Measurements from ENCODE around the gene R3HCC1L.

The R3HCC1L gene

GRCh38 chr10:98260350-98260749 is 125.9 kb downstream of the R3HCC1L start:
- Histone ChIP-seq H3K36me3 (ENCODE audit: insufficient read depth, low read length) (no peaks in the 10 kb centered on the region), H4K20me1 (ENCODE audit: insufficient read depth, low read length, poor library complexity, severe bottlenecking) (no peaks in the 10 kb centered on the region), H3K4me2 (ENCODE audit: low read depth, low read length, poor library complexity, severe bottlenecking) (no peak overlapping the region), H3F3A (ENCODE audit: low read depth) (no peaks in the 10 kb centered on the region), H3K9me2 (replicated peaks; ENCODE audit: low read depth, low read length) (no peaks in the 10 kb centered on the region), H3K4me3 (ENCODE audit: low read length, poor library complexity, severe bottlenecking) (no peak overlapping the region), H3K27me3 (ENCODE audit: insufficient read depth, low read length, poor library complexity, severe bottlenecking) (no peaks in the 10 kb centered on the region), H3K4me1 (ENCODE audit: insufficient read depth, low read length, poor library complexity, severe bottlenecking) (peaks cover 11% of the 10 kb centered on the region), H2AFZ (ENCODE audit: low read length) (no peak overlapping the region), H3K9me3 (ENCODE audit: insufficient read depth, low read depth, low read length) (no peaks in the 10 kb centered on the region), H3K9ac (ENCODE audit: low read depth, low read length, poor library complexity, severe bottlenecking) (no peak overlapping the region), H3K79me2 (ENCODE audit: insufficient read depth, low read length) (no peaks in the 10 kb centered on the region)
- TF ChIP-seq EZH2phosphoT487 (IDR thresholded peaks at IDR 0.05; ENCODE audit: borderline replicate concordance) (no peak), CTCF (conservative IDR thresholded peaks at IDR 0.05; ENCODE audit: low read length) (no peak)

GRCh38 chr10:98260752-98261151 is 126.3 kb downstream of the R3HCC1L start:
- Histone ChIP-seq H3K4me1 (ENCODE audit: insufficient read depth, low read length, poor library complexity, severe bottlenecking) (peaks cover 11% of the 10 kb centered on the region), H3K79me2 (ENCODE audit: insufficient read depth, low read length) (no peaks in the 10 kb centered on the region), H3F3A (ENCODE audit: low read depth) (no peaks in the 10 kb centered on the region), H3K36me3 (ENCODE audit: insufficient read depth, low read length) (no peaks in the 10 kb centered on the region), H3K27me3 (ENCODE audit: insufficient read depth, low read length, poor library complexity, severe bottlenecking) (no peaks in the 10 kb centered on the region), H4K20me1 (ENCODE audit: insufficient read depth, low read length, poor library complexity, severe bottlenecking) (no peaks in the 10 kb centered on the region), H3K9ac (ENCODE audit: low read depth, low read length, poor library complexity, severe bottlenecking) (no peak overlapping the region), H3K9me3 (ENCODE audit: insufficient read depth, low read depth, low read length) (no peaks in the 10 kb centered on the region), H3K9me2 (replicated peaks; ENCODE audit: low read depth, low read length) (no peaks in the 10 kb centered on the region), H3K4me2 (ENCODE audit: low read depth, low read length, poor library complexity, severe bottlenecking) (no peak overlapping the region), H3K4me3 (ENCODE audit: low read length, poor library complexity, severe bottlenecking) (no peak overlapping the region), H2AFZ (ENCODE audit: low read length) (no peak overlapping the region)
- no peak for TF ChIP-seq EZH2phosphoT487 (IDR thresholded peaks at IDR 0.05; ENCODE audit: borderline replicate concordance)
- no peak for TF ChIP-seq CTCF (conservative IDR thresholded peaks at IDR 0.05; ENCODE audit: low read length)

GRCh38 chr10:98261436-98262277 is 127.2 kb downstream of the R3HCC1L start:
- TF ChIP-seq CTCF (conservative IDR thresholded peaks at IDR 0.05; ENCODE audit: low read length): no peak
- TF ChIP-seq EZH2phosphoT487 (IDR thresholded peaks at IDR 0.05; ENCODE audit: borderline replicate concordance): no peak
- H3K9me2 ChIP-seq (replicated peaks; ENCODE audit: low read depth, low read length): no peaks in the 10 kb centered on the region
- H3K79me2 ChIP-seq (ENCODE audit: insufficient read depth, low read length): no peaks in the 10 kb centered on the region
- H3F3A ChIP-seq (ENCODE audit: low read depth): no peaks in the 10 kb centered on the region
- H3K36me3 ChIP-seq (ENCODE audit: insufficient read depth, low read length): no peaks in the 10 kb centered on the region
- no peaks in the 10 kb centered on the region for H3K9me3 ChIP-seq (ENCODE audit: insufficient read depth, low read depth, low read length)
- no peaks in the 10 kb centered on the region for H4K20me1 ChIP-seq (ENCODE audit: insufficient read depth, low read length, poor library complexity, severe bottlenecking)
- H3K4me2 ChIP-seq (ENCODE audit: low read depth, low read length, poor library complexity, severe bottlenecking): no peak overlapping the region
- no peak overlapping the region for H3K9ac ChIP-seq (ENCODE audit: low read depth, low read length, poor library complexity, severe bottlenecking)
- no peak overlapping the region for H3K4me3 ChIP-seq (ENCODE audit: low read length, poor library complexity, severe bottlenecking)
- H3K27me3 ChIP-seq (ENCODE audit: insufficient read depth, low read length, poor library complexity, severe bottlenecking): no peaks in the 10 kb centered on the region
- H2AFZ ChIP-seq (ENCODE audit: low read length): no peak overlapping the region
- H3K4me1 ChIP-seq (ENCODE audit: insufficient read depth, low read length, poor library complexity, severe bottlenecking): peaks cover 11% of the 10 kb centered on the region
